ENCODE data around the gene MLLT10.

MLLT10 gene

GRCh38 chr10:21724020-21724589 lies 190.1 kb downstream of the MLLT10 start:
- H3K4me1 ChIP-seq (ENCODE audit: insufficient read depth, low read length), result peaks cover 48% of the 10 kb centered on the region
- no peak overlapping the region for H3K9ac ChIP-seq (ENCODE audit: low read depth, low read length)
- H3K36me3 ChIP-seq (ENCODE audit: insufficient read depth, low read length), result no peaks in the 10 kb centered on the region
- H3K9me3 ChIP-seq (ENCODE audit: control insufficient read depth, insufficient read depth, low read length), result no peaks in the 10 kb centered on the region

- Histone ChIP-seq H3K36me3 (ENCODE audit: insufficient read depth, low read length) (no peaks in the 10 kb centered on the region), H3K9me3 (ENCODE audit: control insufficient read depth, insufficient read depth, low read length) (no peaks in the 10 kb centered on the region), H3K9ac (ENCODE audit: low read depth, low read length) (no peak overlapping the region), H3K4me1 (ENCODE audit: insufficient read depth, low read length) (peaks cover 46% of the 10 kb centered on the region)
Observed at GRCh38 chr10:21724687-21725367, 190.8 kb downstream of the MLLT10 start.

- no peaks in the 10 kb centered on the region for H3K36me3 ChIP-seq (ENCODE audit: insufficient read depth, low read length)
- H3K9me3 ChIP-seq (ENCODE audit: control insufficient read depth, insufficient read depth, low read length), result no peaks in the 10 kb centered on the region
- H3K9ac ChIP-seq (ENCODE audit: low read depth, low read length), result no peak overlapping the region
- H3K4me1 ChIP-seq (ENCODE audit: insufficient read depth, low read length), result peaks cover 31% of the 10 kb centered on the region
Observed at GRCh38 chr10:21726601-21727225, 192.7 kb downstream of the MLLT10 start.

- Histone ChIP-seq H3K9ac (ENCODE audit: low read depth, low read length) (no peak overlapping the region), H3K36me3 (ENCODE audit: insufficient read depth, low read length) (no peaks in the 10 kb centered on the region), H3K9me3 (ENCODE audit: control insufficient read depth, insufficient read depth, low read length) (no peaks in the 10 kb centered on the region), H3K4me1 (ENCODE audit: insufficient read depth, low read length) (peaks cover 35% of the 10 kb centered on the region)
Observed at GRCh38 chr10:21727452-21728168, 193.6 kb downstream of the MLLT10 start.

- Histone ChIP-seq H3K4me1 (ENCODE audit: insufficient read depth, low read length) (peaks cover 36% of the 10 kb centered on the region), H3K36me3 (ENCODE audit: insufficient read depth, low read length) (0 out of 2 replicates have a peak, but pooled peaks cover under 1% of the 10 kb centered on the region), H3K9ac (ENCODE audit: low read depth, low read length) (no peak overlapping the region), H3K9me3 (ENCODE audit: control insufficient read depth, insufficient read depth, low read length) (no peaks in the 10 kb centered on the region)
Observed at GRCh38 chr10:21728618-21729017, 194.6 kb downstream of the MLLT10 start.

- H3K9me3 ChIP-seq (ENCODE audit: control insufficient read depth, insufficient read depth, low read length), result no peaks in the 10 kb centered on the region
- no peak overlapping the region for H3K9ac ChIP-seq (ENCODE audit: low read depth, low read length)
- peaks cover 14% of the 10 kb centered on the region for H3K4me1 ChIP-seq (ENCODE audit: insufficient read depth, low read length)
- peaks cover 14% of the 10 kb centered on the region; the same call in 1 of the 2 replicates for H3K36me3 ChIP-seq (ENCODE audit: insufficient read depth, low read length)
Observed at GRCh38 chr10:21732067-21732772, 198.2 kb downstream of the MLLT10 start.

GRCh38 chr10:21733710-21734109 lies 199.7 kb downstream of the MLLT10 start:
- peaks cover 20% of the 10 kb centered on the region for H3K36me3 ChIP-seq (ENCODE audit: insufficient read depth, low read length)
- no peaks in the 10 kb centered on the region for H3K9me3 ChIP-seq (ENCODE audit: control insufficient read depth, insufficient read depth, low read length)
- peaks cover 9% of the 10 kb centered on the region for H3K4me1 ChIP-seq (ENCODE audit: insufficient read depth, low read length)
- no peak overlapping the region for H3K9ac ChIP-seq (ENCODE audit: low read depth, low read length)

GRCh38 chr10:21737106-21737505 lies 203.1 kb downstream of the MLLT10 start:
- no peaks in the 10 kb centered on the region for H3K9me3 ChIP-seq (ENCODE audit: control insufficient read depth, insufficient read depth, low read length)
- H3K4me1 ChIP-seq (ENCODE audit: insufficient read depth, low read length), result peaks cover 4% of the 10 kb centered on the region; the same call in 1 of the 2 replicates
- H3K9ac ChIP-seq (ENCODE audit: low read depth, low read length), result no peak overlapping the region
- peaks cover 28% of the 10 kb centered on the region for H3K36me3 ChIP-seq (ENCODE audit: insufficient read depth, low read length)

- no peaks in the 10 kb centered on the region; the same call in 1 of the 2 replicates for H3K4me1 ChIP-seq (ENCODE audit: insufficient read depth, low read length)
- H3K36me3 ChIP-seq (ENCODE audit: insufficient read depth, low read length), result peaks cover 28% of the 10 kb centered on the region
- no peak overlapping the region for H3K9ac ChIP-seq (ENCODE audit: low read depth, low read length)
- H3K9me3 ChIP-seq (ENCODE audit: control insufficient read depth, insufficient read depth, low read length), result no peaks in the 10 kb centered on the region
Observed at GRCh38 chr10:21740989-21741388, 207.0 kb downstream of the MLLT10 start.

GRCh38 chr10:21742740-21743412 lies 208.8 kb downstream of the MLLT10 start:
- peaks cover 21% of the 10 kb centered on the region for H3K36me3 ChIP-seq (ENCODE audit: insufficient read depth, low read length)
- 0 out of 2 replicates have a peak, but pooled peaks cover under 1% of the 10 kb centered on the region for H3K4me1 ChIP-seq (ENCODE audit: insufficient read depth, low read length)
- no peak overlapping the region for H3K9ac ChIP-seq (ENCODE audit: low read depth, low read length)
- no peaks in the 10 kb centered on the region for H3K9me3 ChIP-seq (ENCODE audit: control insufficient read depth, insufficient read depth, low read length)

GRCh38 chr10:21744223-21744622 lies 210.2 kb downstream of the MLLT10 start:
- peaks cover 16% of the 10 kb centered on the region; the same call in 1 of the 2 replicates for H3K36me3 ChIP-seq (ENCODE audit: insufficient read depth, low read length)
- H3K9ac ChIP-seq (ENCODE audit: low read depth, low read length), result no peak overlapping the region
- peaks cover 10% of the 10 kb centered on the region; the same call in 1 of the 2 replicates for H3K4me1 ChIP-seq (ENCODE audit: insufficient read depth, low read length)
- H3K9me3 ChIP-seq (ENCODE audit: control insufficient read depth, insufficient read depth, low read length), result no peaks in the 10 kb centered on the region

GRCh38 chr10:21746118-21746517 lies 212.1 kb downstream of the MLLT10 start:
- Histone ChIP-seq H3K9me3 (ENCODE audit: control insufficient read depth, insufficient read depth, low read length) (no peaks in the 10 kb centered on the region), H3K36me3 (ENCODE audit: insufficient read depth, low read length) (peaks cover 10% of the 10 kb centered on the region; the same call in 1 of the 2 replicates), H3K4me1 (ENCODE audit: insufficient read depth, low read length) (peaks cover 19% of the 10 kb centered on the region), H3K9ac (ENCODE audit: low read depth, low read length) (no peak overlapping the region)

GRCh38 chr10:21747809-21748208 lies 213.8 kb downstream of the MLLT10 start:
- Histone ChIP-seq H3K4me1 (ENCODE audit: insufficient read depth, low read length) (peaks cover 31% of the 10 kb centered on the region), H3K9me3 (ENCODE audit: control insufficient read depth, insufficient read depth, low read length) (no peaks in the 10 kb centered on the region), H3K36me3 (ENCODE audit: insufficient read depth, low read length) (peaks cover 5% of the 10 kb centered on the region; the same call in 1 of the 2 replicates), H3K9ac (ENCODE audit: low read depth, low read length) (no peak overlapping the region)
